Middle frontal gyrus (tissue), 1 donor: ENCODE results near the gene TUBA1C.

Experiments used
- DNase-seq: peaks from one replicate; pipeline ENCODE4 v3.0.0-alpha.2; 2015; ENCODE audit warnings: low spot score; ENCODE audit errors: extremely low spot score

The TUBA1C gene

GRCh38 chr12:49264873-49265792 lies at the start of gene TUBA1C:
Gene TUBA1C, plus strand, starts transcription at chr12:49265082. Its CDS starts 100 bp downstream, at chr12:49265182.
- DNase-seq = no peak

DNA sequence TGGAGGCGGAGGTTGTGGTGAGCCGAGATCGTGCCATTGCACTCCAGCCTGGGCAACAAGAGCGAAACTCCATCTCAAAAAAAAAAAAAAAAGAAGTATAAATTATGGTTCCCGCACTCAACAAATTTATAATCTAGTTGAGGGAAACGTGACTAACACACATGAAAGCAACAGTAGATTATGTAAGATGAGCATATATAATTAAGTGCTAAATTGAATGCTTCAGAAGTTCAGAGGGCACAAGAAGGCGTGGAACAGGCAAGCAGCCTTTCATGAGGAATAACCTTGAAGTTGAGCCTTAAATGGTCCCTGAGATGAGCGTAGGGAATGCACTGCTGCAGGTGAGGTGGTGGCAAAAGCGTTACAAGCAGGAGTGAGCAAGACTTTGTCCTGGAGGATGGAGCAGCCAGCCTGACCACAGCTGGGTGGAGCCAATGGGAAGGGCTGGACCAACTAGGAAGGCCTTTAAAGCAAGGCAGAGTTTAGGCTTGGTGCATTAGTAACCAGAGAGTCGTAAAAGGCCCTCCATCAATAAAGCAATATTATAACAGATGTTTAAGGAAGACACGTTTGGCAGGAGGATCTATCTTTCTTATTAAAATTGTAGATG lies 45.4 kb upstream of the TUBA1C start:
- no peak for DNase-seq

GRCh38 chr12:49220972-49221371 lies 43.9 kb upstream of the TUBA1C start:
- DNase-seq = no peak

DNA sequence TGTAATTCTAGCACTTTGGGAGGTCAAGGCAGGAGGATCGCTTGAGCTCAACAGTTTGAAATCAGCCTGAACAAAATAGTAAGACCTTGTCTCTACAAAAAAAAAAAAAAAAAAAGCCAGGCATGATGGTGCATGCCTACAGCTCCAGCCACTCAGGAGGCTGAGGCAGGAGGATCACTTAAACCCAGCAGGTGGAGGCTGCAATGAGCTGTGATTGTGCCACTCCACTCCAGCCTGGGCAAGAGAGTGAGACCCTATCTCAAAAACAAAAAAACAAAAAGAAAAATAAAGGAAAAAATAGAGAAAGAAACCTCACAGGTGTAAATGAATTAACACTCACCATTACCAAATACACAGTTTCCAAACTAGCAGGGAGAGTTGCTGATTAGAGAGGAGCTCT lies 41.8 kb upstream of the TUBA1C start:
- DNase-seq = no peak

- no peak for DNase-seq
Measured at GRCh38 chr12:49223590-49224369, 41.1 kb upstream of the TUBA1C start.

DNA sequence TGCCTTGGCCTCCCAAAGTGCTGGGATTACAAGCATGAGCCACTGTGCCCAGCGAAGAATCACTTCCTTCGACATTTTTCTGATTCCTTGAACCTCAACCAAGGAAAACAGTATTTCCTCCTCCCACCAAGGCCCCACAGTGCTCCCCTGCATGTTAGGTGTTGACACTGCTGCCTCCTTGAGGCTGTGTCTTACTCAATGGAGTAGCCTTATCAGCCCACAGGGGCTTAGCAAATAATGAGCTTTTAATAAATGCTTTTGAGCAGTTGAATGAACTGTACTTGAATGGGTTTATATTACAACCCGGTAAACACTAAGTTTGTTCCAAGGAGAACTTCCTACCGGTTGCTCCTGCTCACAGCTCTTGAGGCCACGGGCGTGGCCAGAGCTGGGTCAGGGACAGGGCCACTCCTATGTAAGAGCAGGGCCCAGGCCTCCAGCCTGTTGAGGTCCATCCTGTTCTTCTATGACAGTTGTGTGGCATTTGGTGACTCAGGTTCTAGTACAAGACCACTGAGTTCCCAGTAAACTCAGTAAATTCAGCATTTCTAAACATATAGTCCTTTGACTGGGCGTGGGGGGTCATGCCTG lies 39.2 kb upstream of the TUBA1C start:
- DNase-seq = no peak

DNA sequence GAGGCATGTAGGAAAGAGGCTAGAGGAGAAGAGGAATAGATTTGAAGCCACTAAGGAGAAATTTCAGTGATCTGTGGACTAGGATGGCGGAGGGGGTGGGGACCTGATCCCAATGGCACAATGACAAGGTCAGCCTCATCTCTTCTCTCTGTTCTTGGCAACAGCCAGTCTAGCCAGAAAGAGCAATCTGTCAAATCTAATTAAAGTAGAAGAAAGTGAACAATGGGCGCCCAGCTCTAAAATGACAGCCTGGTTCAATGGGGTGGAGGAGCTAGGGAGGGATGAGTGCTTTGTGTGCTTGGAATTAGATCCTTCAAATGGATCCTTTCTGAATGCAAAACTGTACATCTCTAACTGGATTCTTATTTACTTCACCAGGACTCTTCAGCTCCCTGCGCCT lies 37.2 kb upstream of the TUBA1C start:
- no peak for DNase-seq

DNA sequence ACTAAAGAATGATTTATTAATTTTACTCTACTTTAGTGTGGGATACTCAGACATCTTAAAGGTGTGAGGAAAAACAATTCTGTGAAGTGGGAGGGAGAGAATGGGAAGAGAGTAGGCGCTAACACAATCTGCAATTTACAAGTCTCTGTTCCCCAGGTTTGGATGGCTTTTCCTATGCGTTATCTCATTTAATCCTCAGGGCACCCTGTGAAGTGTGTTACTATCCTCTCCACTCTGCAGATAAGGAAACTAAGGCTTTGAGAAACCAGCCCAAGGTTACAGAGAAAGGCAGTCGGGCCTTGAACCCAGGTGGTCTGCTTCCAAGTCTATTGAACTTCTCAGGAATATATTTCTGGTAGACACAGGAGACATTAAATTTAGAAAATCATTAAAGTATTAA lies 36.2 kb upstream of the TUBA1C start:
- no peak for DNase-seq

GRCh38 chr12:49230176-49230804 lies 34.6 kb upstream of the TUBA1C start:
- no peak for DNase-seq

DNA sequence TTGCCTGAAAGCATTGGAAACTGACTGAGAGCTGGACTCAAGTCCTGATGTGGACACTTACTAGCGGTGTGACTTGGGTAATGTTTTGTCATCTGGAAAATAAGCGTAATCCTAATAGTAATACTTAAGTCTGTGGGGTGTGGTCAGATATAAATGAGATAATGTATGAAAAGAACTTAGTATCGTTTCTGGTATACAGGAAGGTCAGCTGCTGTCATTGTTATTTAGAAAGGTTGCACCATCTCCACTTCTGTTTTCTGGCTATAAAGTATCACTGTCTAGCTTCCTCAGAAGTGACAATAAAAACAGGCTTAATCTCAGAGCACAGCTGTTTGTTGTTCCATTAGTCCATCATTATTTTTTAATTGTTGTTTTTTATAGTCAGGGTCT lies 34.1 kb upstream of the TUBA1C start:
- no peak for DNase-seq

DNA sequence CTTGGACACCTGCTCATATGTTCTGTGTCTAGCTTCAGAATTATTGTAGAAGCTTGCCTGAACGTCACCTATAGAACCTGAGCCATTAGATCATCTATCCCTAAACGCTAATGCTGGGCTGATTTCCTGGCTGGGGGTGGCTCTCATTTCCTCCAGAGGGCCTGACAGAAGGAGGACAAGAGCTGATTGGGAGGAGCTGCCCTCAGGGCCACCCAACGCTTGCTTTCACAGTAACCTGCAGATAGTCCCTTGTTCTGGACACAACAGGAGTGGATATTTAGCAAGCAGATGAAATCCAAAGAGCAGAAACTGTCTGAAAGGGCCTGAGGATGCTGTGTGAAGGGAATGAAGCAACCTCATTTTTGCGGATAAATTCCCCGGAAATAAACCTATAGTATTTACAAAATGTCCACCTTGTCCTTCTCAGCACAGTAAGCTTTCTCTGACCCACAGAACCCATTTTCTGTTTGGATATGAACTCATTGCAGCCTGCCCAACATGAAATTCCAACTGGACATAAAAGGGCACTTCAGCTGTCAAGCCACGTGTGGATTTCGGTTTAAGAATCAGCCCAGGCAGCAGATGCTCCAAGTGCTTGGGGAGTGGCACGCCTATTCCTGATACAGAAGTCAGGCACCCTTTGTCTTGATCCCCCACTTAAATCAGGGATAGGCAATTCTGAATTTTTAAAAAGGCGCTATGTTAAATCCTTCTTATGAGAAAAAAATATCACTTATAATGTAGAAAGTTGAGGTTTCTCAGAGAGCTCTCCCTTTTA lies 32.8 kb upstream of the TUBA1C start:
- no peak for DNase-seq

- DNase-seq = peak; percentile 76
Measured at GRCh38 chr12:49232940-49233841, 31.7 kb upstream of the TUBA1C start.

- DNase-seq = peak; percentile 69
Measured at GRCh38 chr12:49233842-49234526, 30.9 kb upstream of the TUBA1C start.

DNA sequence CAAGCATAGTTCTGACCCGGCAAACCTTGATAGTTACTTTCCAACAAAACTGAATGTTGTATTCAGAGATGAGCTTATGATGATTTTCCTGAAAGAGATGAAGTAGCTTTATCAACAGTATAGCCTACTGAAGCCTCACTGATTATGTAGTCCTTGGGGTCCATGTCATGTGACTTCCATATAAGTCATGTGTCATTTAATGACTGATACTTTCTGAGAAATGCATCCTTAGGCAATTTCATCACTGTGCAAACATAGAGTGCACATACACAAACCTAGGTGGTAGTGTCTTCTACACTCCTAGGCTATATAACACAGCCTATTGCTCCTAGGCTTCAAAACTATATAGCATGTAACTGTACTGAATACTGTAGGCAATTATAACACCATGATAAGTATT lies 28.5 kb upstream of the TUBA1C start:
- no peak for DNase-seq

GRCh38 chr12:49243631-49244030 lies 21.3 kb upstream of the TUBA1C start:
- DNase-seq = no peak

GRCh38 chr12:49244176-49244575 lies 20.7 kb upstream of the TUBA1C start:
- DNase-seq = no peak

DNA sequence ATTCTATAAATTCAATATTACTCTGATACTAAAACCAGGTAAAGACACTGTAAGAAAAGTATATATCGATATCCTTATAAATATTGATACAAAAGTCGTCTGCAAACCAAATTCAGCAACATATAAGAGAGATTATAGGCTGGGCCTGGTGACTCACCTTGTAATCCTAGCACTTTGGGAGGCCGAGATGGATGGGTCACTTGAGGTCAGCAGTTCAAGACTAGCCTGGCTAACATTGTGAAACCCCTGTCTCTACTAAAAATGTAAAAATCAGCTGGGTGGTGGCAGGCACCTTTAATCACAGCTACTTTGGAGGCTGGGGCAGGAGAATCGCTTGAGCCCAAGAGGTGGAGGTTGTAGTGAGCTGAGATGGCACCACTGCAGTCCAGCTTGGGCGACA lies 13.5 kb upstream of the TUBA1C start:
- DNase-seq = no peak

GRCh38 chr12:49253033-49253623 lies 11.8 kb upstream of the TUBA1C start:
- DNase-seq = no peak
